22Rv1 (cell line): Measurements from ENCODE around the gene TMPRSS4.

Experiments used
- CTCF ChIP-seq: fragments of 450-650 bp; IDR thresholded peaks from 2 replicates; pipeline ENCODE4 v1.5.1; 2017; ENCODE audit warnings: mild to moderate bottlenecking
- ZFX ChIP-seq: fragments of 450-650 bp; IDR thresholded peaks from 2 replicates; pipeline ENCODE4 v1.6.1; 2017; ENCODE audit warnings: antibody characterized with exemption, borderline replicate concordance

GRCh38 chr11:118054712-118055640 is 21.9 kb upstream of the TMPRSS4 start:
- TF ChIP-seq CTCF: no peak
- TF ChIP-seq ZFX: no peak
